Posterior cingulate gyrus (tissue), 11 donors: Measurements from ENCODE around the gene HSPB1.
"Not testable (repeated sequence)": the region's sequence is repeated elsewhere in the genome, so short reads cannot be mapped to it uniquely, and the experiment has no call there.

Experiments
- DNase-seq, 10 donors: peaks; one replicate each; pipeline versions ENCODE4 v3.0.0 to v3.0.0-alpha.2; 2020 to 2021; ENCODE audit warnings: mixed read lengths in 3 of 10
- intact Hi-C: fragments of 100-400 bp; cut with DNase I; formaldehyde crosslinking; loops from one replicate; pipeline ENCODE4 v1.15.1; 2023

HSPB1 gene

DNA sequence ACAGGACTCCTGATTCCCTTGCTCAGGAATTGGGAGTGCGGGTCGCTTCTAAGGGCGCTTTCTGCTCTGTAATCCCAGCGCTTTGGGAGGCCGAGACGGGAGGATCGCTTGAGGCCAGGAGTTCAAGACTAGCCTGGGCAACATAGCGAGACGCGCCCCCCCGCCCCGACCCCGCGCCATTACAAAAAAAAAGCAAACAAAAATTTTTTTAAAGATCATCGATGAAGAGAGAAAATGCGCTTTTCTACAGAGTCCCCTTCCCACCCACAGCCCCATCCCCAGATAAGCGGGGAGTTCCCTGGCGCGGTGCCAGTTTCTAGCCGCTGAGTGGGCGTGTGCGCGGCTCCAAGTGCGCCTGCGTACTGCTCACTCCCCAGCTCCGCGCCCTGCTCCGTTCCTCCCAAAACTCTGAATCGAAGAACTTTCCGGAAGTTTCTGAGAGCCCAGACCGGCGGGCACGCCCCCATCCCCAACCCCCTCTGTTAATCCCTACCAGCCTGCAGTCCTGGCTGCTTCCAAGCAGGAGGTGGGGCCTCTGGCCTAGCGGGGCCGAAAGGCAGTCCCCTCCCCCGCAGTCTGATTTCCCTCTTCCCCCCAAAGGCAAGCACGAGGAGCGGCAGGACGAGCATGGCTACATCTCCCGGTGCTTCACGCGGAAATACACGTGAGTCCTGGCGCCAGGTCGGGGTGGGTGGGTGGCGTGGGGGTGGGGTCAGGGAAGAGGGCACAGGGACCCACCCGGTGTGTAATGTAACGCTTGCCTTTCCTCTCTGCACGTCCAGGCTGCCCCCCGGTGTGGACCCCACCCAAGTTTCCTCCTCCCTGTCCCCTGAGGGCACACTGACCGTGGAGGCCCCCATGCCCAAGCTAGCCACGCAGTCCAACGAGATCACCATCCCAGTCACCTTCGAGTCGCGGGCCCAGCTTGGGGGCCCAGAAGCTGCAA, 1.0 kb downstream of the HSPB1 start:
- intact Hi-C loops = no loop called here
- peak in 9 of 10 donors; percentile 44 to 90 (median 63) for DNase-seq

DNA sequence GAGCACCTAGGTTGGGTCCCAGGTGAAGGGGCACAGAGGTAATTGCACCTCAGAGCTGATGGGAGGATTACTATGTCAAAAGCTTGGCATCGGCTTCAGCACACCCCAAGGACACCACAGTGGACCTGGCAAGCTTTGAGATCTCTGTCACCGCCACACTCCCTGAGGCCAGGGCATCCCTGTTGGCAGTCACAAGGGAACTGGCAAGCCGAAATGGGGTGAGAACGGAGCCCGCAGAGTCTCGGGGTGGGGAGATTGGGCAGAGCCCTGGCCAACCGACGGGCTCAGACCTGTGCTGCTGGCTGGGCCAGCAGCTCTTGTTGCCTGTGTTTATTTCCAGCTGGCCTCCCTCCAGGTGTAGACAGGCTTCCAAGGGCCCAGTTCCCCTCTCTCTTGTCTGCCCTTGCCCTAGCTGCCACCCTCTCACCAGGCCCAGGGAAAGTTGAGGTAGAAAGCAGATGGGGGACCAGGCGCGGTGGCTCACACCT, 2.5 kb downstream of the HSPB1 start:
- intact Hi-C loops = no loop called here
- peak in 8 of 10 donors; percentile 27 to 92 (median 58) for DNase-seq

DNA sequence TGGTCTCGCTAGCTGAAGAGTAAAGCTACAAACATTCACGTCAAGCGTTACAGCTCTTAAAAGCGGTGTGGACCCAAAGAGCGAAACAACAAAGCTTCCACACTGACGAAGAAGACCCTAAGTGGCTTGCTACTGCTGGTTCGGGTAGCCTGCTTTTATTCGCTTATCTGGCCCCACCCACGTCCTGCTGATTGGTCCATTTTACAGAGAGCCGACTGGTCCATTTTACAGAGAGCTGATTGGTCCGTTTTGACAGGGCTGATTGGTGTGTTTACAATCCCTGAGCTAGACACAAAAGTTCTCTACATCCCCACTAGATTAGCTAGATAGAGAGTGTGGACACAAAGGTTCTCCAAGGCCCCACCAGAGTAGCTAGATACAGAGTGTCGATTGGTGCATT, 6.4 kb downstream of the HSPB1 start:
- intact Hi-C loops, DNase-seq: not testable (repeated sequence)

DNA sequence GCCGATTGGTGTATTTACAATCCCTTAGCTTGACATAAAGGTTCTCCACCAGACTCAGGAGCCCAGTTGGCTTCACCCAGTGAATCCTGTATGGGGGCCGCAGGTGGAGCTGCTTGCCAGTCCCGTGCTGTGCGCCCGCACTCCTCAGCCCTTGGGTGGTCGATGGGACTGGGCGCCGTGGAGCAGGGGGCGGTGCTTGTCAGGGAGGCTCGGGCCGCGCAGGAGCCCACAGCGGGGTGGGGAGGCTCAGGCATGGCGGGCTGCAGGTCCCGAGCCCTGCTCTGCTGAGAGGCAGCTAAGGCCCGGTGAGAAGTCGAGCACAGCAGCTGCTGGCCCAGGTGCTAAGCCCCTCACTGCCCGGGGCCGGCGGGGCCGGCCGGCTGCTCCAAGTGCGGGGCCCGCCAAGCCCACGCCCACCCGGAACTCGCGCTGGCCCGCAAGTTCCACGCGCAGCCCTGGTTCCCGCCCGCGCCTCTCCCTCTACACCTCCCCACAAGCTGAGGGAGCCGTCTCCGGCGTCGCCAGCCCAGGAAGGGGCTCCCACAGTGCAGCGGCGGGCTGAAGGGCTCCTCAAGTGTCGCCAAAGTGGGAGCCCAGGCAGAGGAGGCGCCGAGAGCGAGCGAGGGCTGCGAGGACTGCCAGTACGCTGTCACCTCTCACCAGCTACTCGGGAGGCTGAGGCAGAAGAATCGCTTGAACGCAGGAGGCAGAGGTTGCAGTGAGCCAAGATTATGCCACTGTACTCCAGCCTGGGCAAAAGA, 7.0 kb downstream of the HSPB1 start:
- intact Hi-C loops, DNase-seq: not testable (repeated sequence)

DNA sequence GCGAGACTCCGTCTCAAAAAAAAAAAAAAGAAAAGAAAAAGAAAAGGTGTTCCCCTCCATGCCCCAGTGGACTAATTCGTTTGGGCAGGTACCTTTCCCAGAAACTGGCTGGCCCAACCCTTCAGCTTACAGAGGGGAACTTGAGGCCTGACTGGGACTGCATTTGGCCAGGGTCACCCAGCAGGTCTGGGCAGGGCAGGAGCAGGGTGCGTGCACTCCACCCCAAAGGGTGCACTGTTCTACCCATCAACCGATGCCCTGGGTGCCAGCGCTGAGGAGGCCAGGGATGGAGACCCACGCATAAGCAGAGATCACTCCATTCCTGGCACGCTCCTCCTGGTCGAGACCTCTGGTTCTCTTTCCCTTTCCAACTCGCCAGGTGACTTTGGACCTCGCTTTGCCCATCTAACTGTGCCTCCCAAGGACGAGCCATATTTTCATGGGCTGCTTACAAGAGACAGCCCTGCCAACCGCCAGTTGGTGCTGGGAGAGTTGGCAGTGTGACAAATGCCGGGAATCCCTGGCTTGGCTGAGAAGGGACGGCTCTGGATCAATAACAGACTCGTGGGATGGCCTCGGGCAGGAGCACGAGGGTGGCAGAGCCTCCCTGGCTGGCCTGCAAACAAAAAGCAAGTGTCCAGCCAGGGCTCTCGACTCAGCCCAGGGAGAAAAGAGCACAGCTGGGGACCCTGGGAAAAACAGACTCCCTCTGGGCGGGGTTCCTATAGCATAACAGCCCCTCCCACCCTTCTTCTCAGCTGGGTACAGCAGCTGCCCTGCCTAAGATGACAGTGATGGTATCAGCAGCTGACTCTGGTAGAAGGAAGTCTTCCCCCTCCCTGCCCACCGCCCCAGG, 7.9 kb downstream of the HSPB1 start:
- intact Hi-C loops = no loop called here
- peak in 7 of 10 donors; percentile 38 to 94 (median 54) for DNase-seq

DNA sequence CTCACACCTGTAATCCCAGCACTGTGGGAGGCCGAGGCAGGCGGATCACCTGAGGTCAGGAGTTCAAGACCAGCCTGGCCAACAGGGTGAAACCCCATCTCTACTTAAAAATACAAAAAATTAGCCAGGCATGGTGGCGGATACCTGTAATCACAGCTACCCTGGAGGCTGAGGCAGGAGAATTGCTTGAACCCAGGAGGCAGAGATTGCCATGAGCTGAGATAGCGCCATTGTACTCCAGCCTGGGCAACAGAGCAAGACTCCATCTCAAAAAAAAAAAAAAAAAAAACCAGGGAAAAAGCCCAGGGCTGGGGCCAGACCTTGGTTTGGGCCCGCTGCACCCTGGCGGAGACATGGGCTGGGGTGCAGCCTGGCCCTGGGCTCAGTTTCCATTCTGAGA, 9.4 kb downstream of the HSPB1 start:
- DNase-seq, intact Hi-C loops: not testable (repeated sequence)

DNA sequence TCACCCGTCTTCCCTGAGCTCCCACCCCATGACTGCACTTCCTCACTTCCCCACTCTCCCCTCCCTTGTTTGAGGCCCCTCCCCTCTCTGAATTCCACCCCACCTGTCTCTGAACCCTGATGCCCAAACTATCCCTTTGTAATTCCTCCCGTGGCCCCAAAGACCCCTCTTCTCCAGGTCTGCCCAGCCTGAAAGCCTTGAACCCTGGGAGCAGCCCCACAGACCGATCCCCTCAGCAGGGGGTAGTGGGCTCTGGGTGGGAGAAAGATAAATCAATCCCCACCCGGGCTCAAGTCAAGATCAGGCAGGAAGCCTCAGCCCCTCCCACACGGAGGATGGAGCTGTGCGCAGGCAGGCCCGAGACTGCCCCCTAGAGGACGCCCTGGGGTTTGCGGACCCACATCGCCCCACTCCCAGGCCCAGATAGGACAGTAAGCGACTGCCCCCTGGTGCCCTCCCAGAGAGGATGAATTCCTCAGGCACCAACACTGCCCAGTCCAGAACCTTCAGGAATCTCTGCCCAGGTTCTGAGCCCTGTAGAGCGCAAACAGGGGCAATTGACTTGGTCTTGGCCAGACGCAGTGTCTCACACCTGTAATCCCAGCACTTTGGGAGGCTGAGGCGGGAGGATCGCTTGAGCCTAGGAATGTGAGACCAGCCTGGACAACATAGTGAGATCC, 11.7 kb downstream of the HSPB1 start:
- intact Hi-C loops = loop anchor here (1.0 kb wide), 2 partner anchors 23 to 136 kb away; no protein-coding TSS in a partner anchor
- peak; percentile 89 to 99 (median 97) for DNase-seq

DNA sequence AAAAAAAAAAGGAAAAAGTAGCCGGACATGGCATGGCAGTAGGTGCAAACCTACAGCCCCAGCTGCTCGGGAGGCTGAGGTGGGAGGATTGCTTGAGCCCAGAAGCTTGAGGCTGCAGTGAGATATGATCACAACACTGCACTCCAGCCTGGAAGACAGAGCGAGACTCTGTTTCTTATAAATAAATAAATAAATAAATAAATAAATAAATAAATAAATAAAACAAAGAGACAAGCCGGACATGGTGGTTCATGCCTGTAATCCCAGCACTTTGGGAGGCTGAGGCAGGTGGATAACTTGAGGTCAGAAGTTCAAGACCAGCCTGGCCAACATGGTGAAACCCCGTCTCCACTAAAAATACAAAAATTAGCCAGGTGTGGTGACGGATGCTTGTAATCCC, 12.3 kb downstream of the HSPB1 start:
- intact Hi-C loops = loop anchor here (1.0 kb wide), 2 partner anchors 23 to 136 kb away; no protein-coding TSS in a partner anchor
- peak in 1 of 10 donors; percentile 8 for DNase-seq

DNA sequence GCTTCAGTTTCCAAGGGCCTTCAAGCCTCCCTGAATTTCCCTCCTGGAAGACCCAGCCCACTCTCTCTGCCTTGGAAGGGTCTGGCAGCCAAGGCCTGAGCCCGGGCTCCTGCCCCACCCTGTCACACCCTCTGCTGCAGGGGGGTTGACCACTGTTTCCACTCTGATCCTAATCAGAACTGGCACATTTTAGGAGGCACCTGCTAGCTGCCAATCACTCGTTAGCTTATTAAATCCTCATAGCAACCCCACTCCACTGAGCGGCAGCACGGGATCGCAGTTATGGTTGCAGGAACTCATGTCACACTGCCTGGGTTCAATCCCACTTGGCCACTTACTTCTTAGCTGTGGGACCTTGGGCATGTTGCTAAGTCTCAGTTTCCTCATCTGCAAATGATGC, 12.9 kb downstream of the HSPB1 start:
- intact Hi-C loops = no loop called here
- DNase-seq = peak in 2 of 10 donors; percentile 25 to 80

DNA sequence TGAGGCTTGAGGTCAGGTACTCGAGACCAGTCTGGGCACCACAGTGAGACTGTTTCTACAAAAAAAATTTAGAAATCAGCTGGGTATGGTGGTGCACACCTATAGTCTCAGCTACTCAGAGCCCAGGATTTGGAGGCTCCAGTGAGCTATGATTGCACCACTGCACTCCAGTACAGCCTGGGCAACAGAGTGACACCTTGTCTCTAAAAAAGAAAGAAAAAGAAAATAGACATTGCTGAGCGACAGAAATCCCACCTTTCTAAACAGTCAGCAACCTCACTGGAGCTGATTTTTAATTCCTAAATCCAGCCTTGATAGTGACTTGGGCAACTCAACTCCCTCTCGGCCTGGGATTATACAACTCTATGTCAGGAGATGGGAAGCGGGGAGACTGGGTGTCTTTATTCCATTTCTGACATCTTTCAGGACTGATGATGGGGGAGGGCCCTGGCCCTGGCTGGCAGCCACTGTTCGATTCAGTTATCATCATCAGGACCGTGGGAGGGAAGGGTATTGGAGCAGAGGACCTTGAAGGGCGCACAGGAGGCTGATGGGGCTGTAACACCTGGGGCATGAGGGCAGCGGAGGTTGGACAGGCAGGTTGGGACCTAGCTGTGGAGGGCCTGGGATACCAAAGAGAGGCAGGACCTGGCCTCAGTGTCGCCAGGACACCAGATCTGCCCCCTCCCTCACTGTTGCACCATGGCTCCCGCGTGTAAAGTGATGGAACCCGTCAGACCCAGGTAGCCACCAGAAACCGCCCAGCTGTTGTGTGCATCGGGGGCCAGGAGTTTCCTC, 14.7 kb downstream of the HSPB1 start:
- DNase-seq = peak in 3 of 10 donors; percentile 3 to 61 (median 14)

DNA sequence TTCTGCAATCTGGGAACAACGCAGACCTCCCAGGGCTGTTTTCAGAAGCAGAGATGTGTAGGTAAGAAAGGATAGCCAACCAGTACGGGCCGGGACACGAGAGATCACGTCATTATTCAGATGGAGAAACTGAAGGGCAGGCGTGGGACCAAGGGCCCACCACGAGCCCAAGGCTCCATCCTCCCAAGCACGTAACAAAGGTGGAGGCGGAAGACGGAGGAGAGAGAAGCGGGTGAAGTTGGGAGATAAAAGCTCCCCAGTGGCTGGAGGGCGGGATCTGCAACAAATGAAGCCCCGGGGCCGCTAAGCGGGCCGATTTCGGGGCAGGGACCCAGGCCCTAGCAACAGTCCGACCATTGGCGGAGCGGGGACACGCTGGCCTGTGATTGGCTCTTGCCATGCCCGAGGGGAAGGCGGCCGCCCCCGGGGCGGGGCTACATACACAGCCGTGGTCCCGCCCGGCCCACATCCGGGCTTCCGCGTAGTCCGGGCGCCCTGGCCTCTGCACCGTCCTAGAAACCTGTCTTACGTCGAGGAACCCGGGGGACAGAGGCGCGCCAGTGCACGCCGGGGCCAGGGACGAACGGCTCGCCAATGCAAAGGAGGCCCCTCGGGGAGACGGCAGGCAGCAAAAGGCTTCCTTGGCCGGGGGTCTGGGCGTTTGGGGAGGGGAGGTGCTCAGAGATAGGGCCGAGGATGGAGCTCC, 15.5 kb downstream of the HSPB1 start:
- DNase-seq = peak; percentile 97 to 100 (median 99)
- intact Hi-C loops = loop anchor here (2.0 kb wide), 1 partner anchor 41 kb away; the partner anchor contains the start of gene YWHAG

More for the DNA sequence above, 14.7 kb downstream of the HSPB1 start:
- intact Hi-C loops = no loop called here

DNA sequence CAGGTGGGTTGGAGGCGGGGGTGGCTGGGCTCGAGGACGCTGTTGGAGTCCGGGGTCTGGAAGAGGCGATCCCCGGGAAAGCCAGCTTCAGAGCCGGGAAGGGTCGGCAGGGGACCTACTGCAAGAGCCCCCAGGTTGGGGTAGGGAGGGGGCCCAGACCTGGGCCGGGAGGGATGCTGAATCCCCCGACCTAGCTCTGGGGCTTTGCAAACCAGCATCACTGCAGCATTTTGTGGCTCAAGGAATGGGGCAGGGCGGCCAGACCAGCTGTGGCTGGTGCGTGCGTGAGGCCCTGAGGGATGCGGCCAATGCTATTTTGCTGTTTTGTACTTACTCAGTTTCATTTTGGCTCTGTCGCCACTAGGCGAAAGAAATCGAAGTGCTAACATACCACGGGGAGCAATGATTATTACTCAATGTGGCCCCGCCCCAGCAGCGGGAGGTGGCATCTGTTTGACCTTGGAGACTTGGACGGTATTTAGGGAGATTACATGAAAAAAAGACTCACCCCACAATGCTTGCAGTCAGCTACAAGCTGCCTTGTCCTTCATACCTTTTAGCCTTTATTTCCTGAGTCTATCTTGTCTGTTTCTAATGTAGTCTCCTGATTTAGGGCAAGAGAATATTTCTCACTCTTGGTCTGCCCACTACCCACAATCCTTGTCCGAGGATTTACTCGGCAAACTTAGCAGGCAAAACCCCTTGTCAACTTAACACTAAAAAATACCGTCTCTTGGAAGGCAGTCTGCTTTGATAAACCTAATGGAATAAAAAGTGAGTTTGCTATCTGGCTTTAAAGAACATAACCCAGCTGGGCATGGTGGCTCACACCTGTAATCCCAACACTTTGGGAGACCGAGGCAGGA, 16.2 kb downstream of the HSPB1 start:
- intact Hi-C loops = loop anchor here (2.0 kb wide), 1 partner anchor 40 kb away; the partner anchor contains the start of gene YWHAG
- peak in 5 of 10 donors; percentile 31 to 91 (median 43) for DNase-seq

DNA sequence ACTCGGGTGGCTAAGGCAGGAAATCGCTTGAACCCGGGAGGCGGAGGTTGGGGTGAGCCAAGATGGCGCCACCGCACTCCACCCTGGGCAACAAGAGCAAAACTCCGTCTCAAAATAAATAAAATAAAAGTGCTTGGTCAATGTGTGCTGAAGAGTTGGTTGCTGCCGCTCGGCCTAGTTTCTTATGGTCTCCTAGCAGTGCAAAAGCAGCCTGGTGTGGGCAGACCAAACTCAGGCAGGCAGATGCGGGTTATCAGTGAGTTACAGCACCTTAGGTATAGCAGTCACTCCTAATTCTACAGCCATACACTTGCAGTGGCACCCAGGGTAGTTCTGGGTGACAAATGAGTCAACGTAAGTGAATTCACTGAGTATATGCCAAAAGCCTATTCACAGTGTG, 22.6 kb downstream of the HSPB1 start:
- intact Hi-C loops = no loop called here
- peak in 1 of 10 donors; percentile 48 for DNase-seq

DNA sequence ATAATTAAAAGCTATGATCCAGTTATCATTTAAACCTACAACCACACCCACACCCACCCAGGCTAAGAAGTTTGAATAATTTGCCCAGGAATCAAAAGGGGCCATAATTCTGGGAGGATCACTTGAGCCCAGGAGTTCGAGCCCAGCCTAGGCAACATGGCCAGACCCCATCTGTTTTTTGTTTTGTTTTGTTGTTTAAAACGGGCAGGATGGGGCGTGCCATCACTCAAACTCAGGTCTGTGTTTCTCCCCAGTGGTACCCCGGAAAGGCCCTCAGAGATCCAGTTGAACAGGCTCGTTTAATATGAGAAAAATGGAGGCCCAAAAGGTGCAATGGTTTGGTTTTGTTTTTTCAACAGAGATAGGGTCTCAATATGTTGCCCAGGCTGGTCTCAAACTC, 23.3 kb downstream of the HSPB1 start:
- intact Hi-C loops = no loop called here
- DNase-seq = peak in 1 of 10 donors; percentile 56

DNA sequence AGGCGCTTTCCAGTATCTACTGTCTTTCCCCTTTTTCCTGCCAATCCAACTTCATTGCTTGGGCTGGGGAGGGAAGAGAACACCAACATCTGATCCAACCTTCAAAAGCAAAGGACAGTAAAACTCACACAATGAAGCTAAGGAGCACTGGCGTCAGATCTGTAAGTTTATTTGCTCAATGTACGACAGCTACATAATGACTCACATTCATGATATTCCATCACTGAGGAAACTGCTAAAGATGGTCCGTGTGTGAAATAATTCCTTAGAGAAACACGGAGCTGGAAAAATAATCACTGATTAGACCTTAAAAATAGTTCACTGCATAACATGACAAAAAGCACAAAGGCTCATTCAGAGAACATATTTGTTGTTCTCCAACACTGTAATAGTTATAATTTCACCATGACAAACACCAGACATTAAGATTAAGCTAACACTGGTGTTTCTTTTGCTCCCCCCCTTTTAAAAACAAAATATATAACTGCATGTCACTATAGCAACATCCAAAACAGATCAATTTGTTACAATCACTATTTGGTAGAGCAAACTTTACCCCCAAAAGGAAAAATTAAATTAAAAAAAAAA, 24.3 kb downstream of the HSPB1 start:
- DNase-seq = peak in 2 of 10 donors; percentile 1
- intact Hi-C loops = no loop called here

DNA sequence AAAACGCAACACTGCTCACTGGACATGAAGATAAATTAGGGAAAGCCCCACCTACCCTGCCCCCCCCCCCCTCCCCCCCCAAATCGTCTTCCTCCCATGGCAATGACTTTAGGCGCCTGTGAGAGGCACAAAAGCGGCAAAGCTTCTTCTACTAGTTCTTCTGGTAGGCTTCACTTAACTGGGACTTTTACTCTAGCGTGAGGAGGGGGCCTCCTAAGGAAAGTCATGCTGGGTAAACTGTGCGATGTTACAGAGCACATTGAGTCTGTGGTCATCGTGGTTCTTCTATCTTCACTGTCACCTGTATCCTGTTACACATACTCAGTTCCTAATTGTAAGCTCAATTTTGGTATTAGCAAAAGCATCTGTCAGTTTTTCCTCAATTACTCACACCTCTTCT, 25.1 kb downstream of the HSPB1 start:
- peak in 1 of 10 donors; percentile 13 for DNase-seq
- intact Hi-C loops = no loop called here
